SH-SY5Y (cell line): ENCODE data around the gene ADAMTS1.

Experiments
- GATA2 ChIP-seq: IDR thresholded peaks from 2 replicates; pipeline ENCODE4 v1.6.1; 2011; ENCODE audit warnings: mild to moderate bottlenecking, low read depth, low read length
- GATA3 ChIP-seq: IDR thresholded peaks from 2 replicates; pipeline ENCODE4 v1.6.1; 2011; ENCODE audit warnings: low read depth, mild to moderate bottlenecking, low read length, moderate library complexity

DNA sequence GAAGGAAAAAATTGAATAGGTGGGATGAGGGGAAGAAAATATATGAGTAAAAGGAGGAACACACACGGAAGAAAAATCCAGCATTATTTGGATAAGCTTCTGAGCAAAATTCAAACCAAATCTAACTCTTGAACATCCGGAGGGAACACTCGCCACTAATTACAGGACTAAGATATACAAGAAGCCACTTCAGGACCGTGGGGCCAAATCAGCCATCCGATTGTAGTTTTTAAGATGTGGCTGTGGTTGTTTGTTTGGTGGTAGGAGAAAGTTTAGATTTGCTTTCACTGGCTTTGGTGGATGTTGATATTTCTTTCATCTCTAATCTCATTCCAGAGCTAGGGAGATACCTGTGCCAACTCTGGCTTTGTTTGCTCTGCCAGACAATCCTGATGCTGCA is 43.7 kb upstream of the ADAMTS1 start:
- TF ChIP-seq GATA2 (no peak), GATA3 (no peak)
